Duodenal mucosa (tissue), 2 donors: ENCODE data around the gene DUSP6.

Experiments
- H3K27ac ChIP-seq: one replicate; pipeline ENCODE4 v1.7.0; 2013; ENCODE audit warnings: low read depth, low read length
- H3K27me3 ChIP-seq, 2 donors: one replicate each; pipeline ENCODE4 v1.7.0; 2013; ENCODE audit warnings: low read length in 2 of 2, control low read depth in 1 of 2; ENCODE audit not compliant: insufficient read depth in 2 of 2, control insufficient read depth in 1 of 2
- H3K36me3 ChIP-seq, 2 donors: one replicate each; pipeline ENCODE4 v1.7.0; 2013; ENCODE audit warnings: low read length in 2 of 2, control low read depth in 1 of 2; ENCODE audit not compliant: insufficient read depth in 2 of 2, control insufficient read depth in 1 of 2
- H3K4me1 ChIP-seq, 2 donors: one replicate each; pipeline ENCODE4 v1.7.0; 2013; ENCODE audit warnings: low read length in 2 of 2, control low read depth in 1 of 2; ENCODE audit not compliant: insufficient read depth in 2 of 2, control insufficient read depth in 1 of 2
- H3K4me3 ChIP-seq, 2 donors: one replicate each; pipeline ENCODE4 v1.7.0; 2013; ENCODE audit warnings: low read length in 2 of 2, low read depth in 1 of 2
- H3K9ac ChIP-seq, 2 donors: one replicate each; pipeline ENCODE4 v1.7.0; 2013; ENCODE audit warnings: low read length in 2 of 2, low read depth in 1 of 2
- H3K9me3 ChIP-seq, 2 donors: one replicate each; pipeline ENCODE4 v1.7.0; 2013; ENCODE audit warnings: low read length in 2 of 2, control low read depth in 1 of 2; ENCODE audit not compliant: control insufficient read depth in 1 of 2

Gene DUSP6

DNA sequence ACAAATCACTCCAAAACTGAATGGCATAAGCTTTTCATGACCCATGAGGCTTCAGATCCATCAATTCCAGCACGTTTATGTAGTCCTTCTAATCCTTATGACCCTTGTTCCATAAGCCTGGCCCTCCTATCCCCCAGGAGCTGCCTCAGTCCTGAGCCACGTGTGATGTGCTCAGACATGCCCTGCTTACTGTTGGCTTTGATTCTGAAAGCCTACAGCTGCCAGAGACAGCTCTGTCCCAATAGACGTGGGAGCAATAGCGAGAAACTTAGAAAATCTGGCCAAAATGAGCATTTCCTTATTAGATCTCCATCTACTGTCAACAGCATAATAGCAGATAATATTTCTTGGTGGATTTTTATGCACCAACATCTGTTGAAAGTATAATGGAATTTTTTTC lies 33.2 kb downstream of the DUSP6 start:
- H3K9ac ChIP-seq: no peak overlapping the region

DNA sequence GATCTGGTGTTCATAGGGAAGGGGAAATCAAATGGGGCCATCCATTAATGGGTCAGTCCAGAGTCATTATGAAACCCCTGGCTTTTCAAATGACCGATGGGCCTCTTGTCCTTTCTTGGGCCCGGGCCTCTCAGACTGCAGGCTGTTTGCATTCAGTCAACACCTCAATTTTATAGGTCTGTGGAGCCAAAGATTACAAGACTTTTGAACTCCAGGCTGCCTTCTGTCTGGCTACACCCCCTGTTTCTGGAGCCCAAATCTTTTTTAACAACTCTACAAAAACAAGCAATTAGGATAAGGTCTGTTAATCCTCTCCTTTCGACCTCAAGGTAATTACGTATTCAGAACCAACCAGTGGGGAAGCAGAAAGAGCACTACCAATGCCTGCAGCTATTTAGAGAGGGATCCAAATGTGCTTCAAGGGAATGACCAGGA lies 35.6 kb downstream of the DUSP6 start:
- H3K27me3 ChIP-seq: no peaks in the 10 kb centered on the region
- no peak overlapping the region for H3K4me3 ChIP-seq
- H3K4me1 ChIP-seq: no peaks in the 10 kb centered on the region
- H3K9ac ChIP-seq: no peak overlapping the region
- no peaks in the 10 kb centered on the region for H3K36me3 ChIP-seq
- H3K9me3 ChIP-seq: no peaks in the 10 kb centered on the region
- no peak overlapping the region for H3K27ac ChIP-seq

More for the DNA sequence above, 33.2 kb downstream of the DUSP6 start:
- no peaks in the 10 kb centered on the region for H3K36me3 ChIP-seq
- H3K27me3 ChIP-seq: no peaks in the 10 kb centered on the region
- H3K4me1 ChIP-seq: no peaks in the 10 kb centered on the region
- H3K27ac ChIP-seq: no peak overlapping the region
- H3K4me3 ChIP-seq: no peak overlapping the region
- no peaks in the 10 kb centered on the region for H3K9me3 ChIP-seq

DNA sequence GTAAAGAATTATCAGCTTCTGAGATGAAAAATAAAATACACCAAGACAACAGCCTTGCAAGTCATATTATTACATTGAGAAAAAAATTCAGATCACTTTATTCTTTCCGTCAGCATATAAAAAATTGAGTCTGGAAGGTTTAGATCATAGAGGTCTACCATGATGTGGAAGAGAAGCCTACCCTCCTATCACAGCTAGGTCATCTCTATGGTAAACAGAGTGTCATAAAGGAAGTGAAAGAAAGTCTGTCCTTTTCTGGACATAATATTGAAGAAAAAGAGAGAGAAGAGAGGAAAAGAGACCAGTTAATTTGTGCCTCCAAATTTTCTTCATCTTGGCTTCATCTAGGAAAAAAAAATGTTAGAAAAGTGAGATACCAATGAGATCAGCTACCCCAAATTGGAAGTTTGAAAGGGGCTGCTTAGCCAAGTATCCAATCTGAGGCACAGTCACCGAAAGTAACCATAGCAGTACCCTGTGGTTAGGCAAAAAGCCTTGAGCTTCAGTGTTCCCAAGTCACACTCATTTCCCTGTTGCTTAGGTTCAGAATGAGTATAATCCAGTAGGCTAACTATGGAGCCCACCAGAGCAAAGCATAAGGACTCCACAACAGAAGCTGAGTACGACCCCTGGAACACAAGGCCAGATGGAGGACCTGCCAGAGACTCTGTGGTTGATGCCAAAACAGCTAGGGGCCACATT lies 38.1 kb downstream of the DUSP6 start:
- H3K9me3 ChIP-seq: no peaks in the 10 kb centered on the region
- H3K27ac ChIP-seq: no peak overlapping the region
- no peaks in the 10 kb centered on the region for H3K4me1 ChIP-seq
- no peaks in the 10 kb centered on the region for H3K36me3 ChIP-seq
- H3K27me3 ChIP-seq: no peaks in the 10 kb centered on the region
- H3K4me3 ChIP-seq: no peak overlapping the region
- no peak overlapping the region for H3K9ac ChIP-seq

DNA sequence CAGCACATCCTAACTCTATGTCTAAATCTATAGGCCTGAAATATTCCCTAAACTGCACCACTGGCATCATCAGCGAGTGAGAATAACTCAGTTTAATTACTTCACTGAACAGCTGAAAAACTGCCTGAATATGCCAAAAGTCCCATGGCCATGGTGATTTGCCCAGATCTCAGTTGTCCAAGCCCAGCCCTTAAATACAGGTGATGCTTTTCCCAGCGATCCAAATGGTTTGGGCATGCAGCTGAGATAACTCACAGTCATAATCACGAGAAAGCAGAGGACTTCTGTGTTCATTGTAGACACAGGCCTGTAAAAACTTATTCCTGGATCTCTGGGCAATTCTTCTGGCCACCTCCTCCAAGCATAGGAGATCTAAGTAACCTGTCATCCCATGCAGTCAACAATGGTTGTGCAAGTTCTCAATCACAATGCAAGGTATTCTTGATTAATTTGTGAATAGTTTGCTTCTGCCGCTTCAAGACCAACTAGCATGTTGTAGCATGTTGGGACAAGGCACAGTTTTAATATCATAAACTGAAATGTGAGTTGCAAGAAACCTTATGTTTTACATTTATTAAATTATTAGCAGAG lies 40.5 kb downstream of the DUSP6 start:
- H3K27me3 ChIP-seq: no peaks in the 10 kb centered on the region
- no peaks in the 10 kb centered on the region for H3K36me3 ChIP-seq
- H3K9ac ChIP-seq: no peak overlapping the region
- no peak overlapping the region for H3K4me3 ChIP-seq
- peaks cover 0 to 4% of the 10 kb centered on the region in 2 donors for H3K4me1 ChIP-seq
- no peaks in the 10 kb centered on the region for H3K9me3 ChIP-seq
- no peak overlapping the region for H3K27ac ChIP-seq

DNA sequence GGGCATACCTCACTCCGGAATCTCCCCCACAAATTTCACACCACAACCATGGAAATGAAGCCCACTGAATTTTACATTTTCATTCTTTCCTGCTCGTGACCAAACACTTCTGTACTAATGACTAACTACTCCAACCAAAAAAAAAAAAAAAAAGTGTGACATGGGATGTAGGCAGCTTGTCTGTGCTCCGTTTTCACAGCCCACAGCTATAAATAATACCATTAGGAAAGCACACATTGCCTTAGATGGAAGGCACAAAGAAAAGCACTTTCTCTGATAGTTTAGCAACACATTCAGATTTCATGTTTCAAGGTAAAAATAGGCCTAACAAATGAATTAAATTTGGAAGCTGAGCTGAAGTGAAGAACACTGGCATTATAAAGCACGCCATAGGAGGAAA lies 42.5 kb downstream of the DUSP6 start:
- Histone ChIP-seq H3K4me1 (peaks cover 0 to 4% of the 10 kb centered on the region in 2 donors), H3K36me3 (no peaks in the 10 kb centered on the region), H3K4me3 (no peak overlapping the region), H3K9me3 (no peaks in the 10 kb centered on the region), H3K27me3 (no peaks in the 10 kb centered on the region), H3K27ac (no peak overlapping the region), H3K9ac (no peak overlapping the region)

DNA sequence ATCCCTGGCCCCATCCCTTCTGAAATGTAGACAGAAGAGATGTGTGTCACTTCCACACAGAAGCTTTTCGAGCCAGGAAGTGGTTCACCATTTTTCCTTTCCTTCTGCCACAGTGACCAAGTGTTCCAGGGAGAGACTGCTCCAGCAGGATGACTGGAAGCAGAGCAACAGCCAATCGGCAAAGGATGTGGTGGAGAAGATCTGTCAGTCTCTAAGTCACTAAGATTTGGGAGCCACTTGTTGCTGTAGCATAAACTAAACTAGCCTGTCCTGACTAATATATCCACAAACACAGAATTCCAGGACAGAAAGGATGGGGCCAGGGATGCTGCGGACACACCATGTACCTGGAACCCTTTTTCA lies 42.9 kb downstream of the DUSP6 start:
- H3K4me1 ChIP-seq: peaks cover 0 to 4% of the 10 kb centered on the region in 2 donors
- no peak overlapping the region for H3K4me3 ChIP-seq
- no peaks in the 10 kb centered on the region for H3K36me3 ChIP-seq
- no peaks in the 10 kb centered on the region for H3K27me3 ChIP-seq
- no peak overlapping the region for H3K9ac ChIP-seq
- no peaks in the 10 kb centered on the region for H3K9me3 ChIP-seq
- no peak overlapping the region for H3K27ac ChIP-seq

DNA sequence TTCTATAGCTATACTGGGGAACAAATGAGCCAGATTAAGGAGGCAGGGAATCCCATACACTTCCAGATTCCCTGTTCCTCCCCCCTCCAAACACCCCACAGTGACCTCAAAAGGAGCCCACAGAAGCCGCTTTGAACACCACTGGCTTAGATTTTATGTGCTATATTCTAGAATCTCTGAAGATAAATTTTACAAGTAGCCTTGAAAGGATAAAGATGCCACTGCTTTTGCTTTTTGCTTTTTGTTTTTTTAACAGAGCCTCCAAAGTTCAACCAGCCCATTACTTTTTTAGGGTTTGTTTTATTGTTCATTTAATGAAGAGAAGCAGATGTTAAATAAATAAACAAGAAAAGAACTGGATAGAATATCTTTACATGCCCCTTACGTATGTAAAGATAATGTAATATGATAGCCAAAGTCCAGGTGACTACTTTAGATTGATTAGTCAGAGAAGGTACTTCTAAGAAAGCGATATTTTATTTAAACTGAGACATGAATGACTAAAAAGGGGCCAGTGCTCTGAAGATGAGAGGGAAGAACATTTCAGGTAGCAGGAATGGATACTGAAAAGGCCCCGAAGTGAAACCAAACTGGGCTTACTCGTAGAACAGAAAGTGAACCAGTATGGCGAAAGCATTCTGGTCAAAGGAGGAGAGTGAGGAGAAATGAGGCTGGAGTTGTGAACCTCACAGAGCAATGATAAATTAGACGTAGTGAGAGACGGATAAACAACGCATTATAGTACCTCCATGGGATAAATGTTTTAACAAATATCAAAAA lies 44.6 kb downstream of the DUSP6 start:
- Histone ChIP-seq H3K9me3 (no peaks in the 10 kb centered on the region), H3K9ac (no peak overlapping the region), H3K36me3 (no peaks in the 10 kb centered on the region), H3K4me3 (no peak overlapping the region), H3K4me1 (peaks cover 0 to 4% of the 10 kb centered on the region in 2 donors), H3K27me3 (no peaks in the 10 kb centered on the region), H3K27ac (no peak overlapping the region)

DNA sequence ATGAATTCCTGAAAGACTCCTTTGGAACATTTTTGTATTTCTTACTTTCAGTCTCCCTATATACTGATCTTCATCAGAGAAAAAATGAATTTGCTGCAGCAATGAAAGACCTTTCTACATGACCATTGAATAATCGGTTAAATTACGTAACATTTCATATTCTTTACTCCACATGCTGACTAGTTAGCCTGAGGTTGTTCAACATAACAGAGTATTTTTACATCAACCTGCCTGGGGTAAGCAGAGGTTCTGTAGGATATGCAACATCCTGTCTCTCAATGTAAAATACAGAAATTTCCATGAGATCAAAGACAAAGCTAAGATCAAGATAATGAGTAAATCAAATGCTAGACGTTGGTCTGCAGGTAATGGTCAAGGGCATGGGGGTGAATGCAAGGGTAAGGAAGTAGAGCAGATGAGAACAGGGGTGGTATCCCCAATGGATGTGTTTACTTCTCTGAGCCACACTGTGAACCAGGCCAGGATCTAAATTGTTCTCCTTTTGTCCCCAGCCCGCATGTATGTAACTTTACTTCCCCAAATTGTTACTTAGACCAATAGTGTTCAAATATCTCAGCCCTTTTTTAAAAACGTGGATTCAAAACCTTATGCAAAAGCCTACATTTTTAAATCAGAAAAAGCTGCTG lies 45.4 kb downstream of the DUSP6 start:
- Histone ChIP-seq H3K4me3 (no peak overlapping the region), H3K27ac (no peak overlapping the region), H3K9ac (no peak overlapping the region), H3K9me3 (no peaks in the 10 kb centered on the region), H3K4me1 (peaks cover 0 to 4% of the 10 kb centered on the region in 2 donors), H3K27me3 (no peaks in the 10 kb centered on the region), H3K36me3 (no peaks in the 10 kb centered on the region)

DNA sequence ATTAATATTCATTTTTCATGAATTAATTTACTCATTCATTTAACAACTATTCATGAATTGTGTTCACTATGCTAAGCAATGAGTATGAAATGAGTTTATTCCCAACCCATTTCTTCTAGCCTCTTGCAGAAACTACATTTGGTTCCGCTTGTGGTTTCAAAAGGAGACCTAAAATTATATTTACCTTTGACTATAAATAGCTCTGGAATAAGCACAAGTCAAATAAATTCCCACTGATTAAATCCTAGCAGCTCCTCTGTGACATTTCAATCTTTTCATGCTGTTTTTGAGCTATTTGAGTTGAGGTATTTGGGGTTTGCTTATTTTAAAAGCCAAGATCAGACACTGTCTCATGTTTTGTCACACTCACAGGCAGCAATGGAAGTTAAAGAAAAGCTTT lies 46.9 kb downstream of the DUSP6 start:
- no peak overlapping the region for H3K4me3 ChIP-seq
- H3K9ac ChIP-seq: no peak overlapping the region
- peaks cover 0 to 4% of the 10 kb centered on the region in 2 donors for H3K4me1 ChIP-seq
- H3K36me3 ChIP-seq: no peaks in the 10 kb centered on the region
- H3K27ac ChIP-seq: no peak overlapping the region
- H3K9me3 ChIP-seq: no peaks in the 10 kb centered on the region
- H3K27me3 ChIP-seq: no peaks in the 10 kb centered on the region

DNA sequence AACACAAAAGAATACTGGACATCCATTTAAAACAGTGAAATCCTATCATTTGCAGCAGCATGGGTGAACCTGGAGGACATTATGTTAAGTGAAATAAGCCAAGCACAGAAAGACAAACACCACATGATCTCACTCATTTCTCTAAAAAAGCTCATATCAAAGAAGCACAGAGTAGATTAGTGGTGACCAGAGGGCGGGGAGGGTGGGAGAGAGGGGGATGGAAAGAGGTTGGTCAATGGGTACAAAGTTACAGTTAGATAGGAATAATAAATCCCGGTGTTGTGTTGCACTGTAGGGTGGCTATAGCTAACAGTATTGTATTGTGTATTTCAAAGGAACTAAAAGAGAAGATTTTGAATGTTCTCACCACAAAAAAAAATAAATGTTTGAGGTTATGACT lies 52.4 kb downstream of the DUSP6 start:
- H3K4me3 ChIP-seq: no peak overlapping the region
- H3K9ac ChIP-seq: no peak overlapping the region
- H3K36me3 ChIP-seq: no peaks in the 10 kb centered on the region
- no peaks in the 10 kb centered on the region for H3K9me3 ChIP-seq
- no peak overlapping the region for H3K27ac ChIP-seq
- H3K27me3 ChIP-seq: no peaks in the 10 kb centered on the region
- H3K4me1 ChIP-seq: no peaks in the 10 kb centered on the region
